ENCODE data around the gene NXPE3. TPM values are rescaled to one million over a fixed set of nuclear protein-coding genes. Genes with fewer than 3 reads are reported as not detected.

The NXPE3 gene
- total RNA-seq, 1 donor from 2014 or later: 11.0 TPM

GRCh38 chr3:101813817-101814440, 34.9 kb downstream of the NXPE3 start:
- Histone ChIP-seq H3K4me1 (ENCODE audit: control insufficient read depth in 3 of 3, insufficient read depth in 3 of 3, low read length in 3 of 3) (peaks cover 5 to 10% (median 6%) of the 10 kb centered on the region in 3 donors), H3K36me3 (ENCODE audit: control insufficient read depth in 3 of 3, insufficient read depth in 3 of 3, low read length in 3 of 3) (peaks cover 0 to 10% (median 9%) of the 10 kb centered on the region in 3 donors), H3K27me3 (ENCODE audit: control insufficient read depth in 3 of 3, insufficient read depth in 3 of 3, low read length in 3 of 3) (no peaks in the 10 kb centered on the region), H3K4me3 (ENCODE audit: low read length in 3 of 3) (no peak overlapping the region), H3K9ac (ENCODE audit: low read depth in 1 of 3, low read length in 3 of 3) (no peak overlapping the region), H3K9me3 (ENCODE audit: control insufficient read depth in 3 of 3, low read length in 3 of 3) (no peaks in the 10 kb centered on the region), H3K27ac (ENCODE audit: low read depth, low read length) (no peak overlapping the region)

GRCh38 chr3:101814835-101815234, 35.8 kb downstream of the NXPE3 start:
- H3K9ac ChIP-seq (ENCODE audit: low read depth in 1 of 3, low read length in 3 of 3): no peak overlapping the region
- H3K4me1 ChIP-seq (ENCODE audit: control insufficient read depth in 3 of 3, insufficient read depth in 3 of 3, low read length in 3 of 3): peaks cover 5 to 10% (median 6%) of the 10 kb centered on the region in 3 donors
- H3K4me3 ChIP-seq (ENCODE audit: low read length in 3 of 3): no peak overlapping the region
- peaks cover 0 to 13% (median 9%) of the 10 kb centered on the region in 3 donors for H3K36me3 ChIP-seq (ENCODE audit: control insufficient read depth in 3 of 3, insufficient read depth in 3 of 3, low read length in 3 of 3)
- no peaks in the 10 kb centered on the region for H3K9me3 ChIP-seq (ENCODE audit: control insufficient read depth in 3 of 3, low read length in 3 of 3)
- no peak overlapping the region for H3K27ac ChIP-seq (ENCODE audit: low read depth, low read length)
- H3K27me3 ChIP-seq (ENCODE audit: control insufficient read depth in 3 of 3, insufficient read depth in 3 of 3, low read length in 3 of 3): no peaks in the 10 kb centered on the region

- Histone ChIP-seq H3K4me1 (ENCODE audit: control insufficient read depth in 3 of 3, insufficient read depth in 3 of 3, low read length in 3 of 3) (peaks cover 5 to 7% (median 6%) of the 10 kb centered on the region in 3 donors), H3K36me3 (ENCODE audit: control insufficient read depth in 3 of 3, insufficient read depth in 3 of 3, low read length in 3 of 3) (peaks cover 3 to 16% (median 11%) of the 10 kb centered on the region in 3 donors), H3K27ac (ENCODE audit: low read depth, low read length) (no peak overlapping the region), H3K27me3 (ENCODE audit: control insufficient read depth in 3 of 3, insufficient read depth in 3 of 3, low read length in 3 of 3) (no peaks in the 10 kb centered on the region), H3K9ac (ENCODE audit: low read depth in 1 of 3, low read length in 3 of 3) (no peak overlapping the region), H3K9me3 (ENCODE audit: control insufficient read depth in 3 of 3, low read length in 3 of 3) (no peaks in the 10 kb centered on the region), H3K4me3 (ENCODE audit: low read length in 3 of 3) (no peak overlapping the region)
These were observed 37.5 kb downstream of the NXPE3 start for GRCh38 chr3:101816215-101817149.

GRCh38 chr3:101817992-101818391, 39.0 kb downstream of the NXPE3 start:
- peaks cover 6 to 23% (median 13%) of the 10 kb centered on the region in 3 donors for H3K36me3 ChIP-seq (ENCODE audit: control insufficient read depth in 3 of 3, insufficient read depth in 3 of 3, low read length in 3 of 3)
- no peaks in the 10 kb centered on the region for H3K9me3 ChIP-seq (ENCODE audit: control insufficient read depth in 3 of 3, low read length in 3 of 3)
- no peaks in the 10 kb centered on the region for H3K27me3 ChIP-seq (ENCODE audit: control insufficient read depth in 3 of 3, insufficient read depth in 3 of 3, low read length in 3 of 3)
- H3K27ac ChIP-seq (ENCODE audit: low read depth, low read length): no peak overlapping the region
- no peak overlapping the region for H3K4me3 ChIP-seq (ENCODE audit: low read length in 3 of 3)
- H3K9ac ChIP-seq (ENCODE audit: low read depth in 1 of 3, low read length in 3 of 3): no peak overlapping the region
- H3K4me1 ChIP-seq (ENCODE audit: control insufficient read depth in 3 of 3, insufficient read depth in 3 of 3, low read length in 3 of 3): peaks cover 5 to 7% (median 6%) of the 10 kb centered on the region in 3 donors

- Histone ChIP-seq H3K4me3 (ENCODE audit: low read length in 3 of 3) (no peak overlapping the region), H3K36me3 (ENCODE audit: control insufficient read depth in 3 of 3, insufficient read depth in 3 of 3, low read length in 3 of 3) (peaks cover 6 to 23% (median 13%) of the 10 kb centered on the region in 3 donors), H3K27ac (ENCODE audit: low read depth, low read length) (no peak overlapping the region), H3K9ac (ENCODE audit: low read depth in 1 of 3, low read length in 3 of 3) (no peak overlapping the region), H3K27me3 (ENCODE audit: control insufficient read depth in 3 of 3, insufficient read depth in 3 of 3, low read length in 3 of 3) (no peaks in the 10 kb centered on the region), H3K4me1 (ENCODE audit: control insufficient read depth in 3 of 3, insufficient read depth in 3 of 3, low read length in 3 of 3) (peaks cover 3 to 4% (median 4%) of the 10 kb centered on the region in 3 donors), H3K9me3 (ENCODE audit: control insufficient read depth in 3 of 3, low read length in 3 of 3) (no peaks in the 10 kb centered on the region)
These were observed 40.7 kb downstream of the NXPE3 start for GRCh38 chr3:101819649-101820206.

GRCh38 chr3:101821503-101821902, 42.5 kb downstream of the NXPE3 start:
- Histone ChIP-seq H3K27me3 (ENCODE audit: control insufficient read depth in 3 of 3, insufficient read depth in 3 of 3, low read length in 3 of 3) (no peaks in the 10 kb centered on the region), H3K9ac (ENCODE audit: low read depth in 1 of 3, low read length in 3 of 3) (no peak overlapping the region), H3K4me1 (ENCODE audit: control insufficient read depth in 3 of 3, insufficient read depth in 3 of 3, low read length in 3 of 3) (peaks cover 5 to 6% (median 6%) of the 10 kb centered on the region in 3 donors), H3K27ac (ENCODE audit: low read depth, low read length) (no peak overlapping the region), H3K4me3 (ENCODE audit: low read length in 3 of 3) (no peak overlapping the region), H3K9me3 (ENCODE audit: control insufficient read depth in 3 of 3, low read length in 3 of 3) (no peaks in the 10 kb centered on the region), H3K36me3 (ENCODE audit: control insufficient read depth in 3 of 3, insufficient read depth in 3 of 3, low read length in 3 of 3) (peaks cover 6 to 23% (median 13%) of the 10 kb centered on the region in 3 donors)

GRCh38 chr3:101823525-101823924, 44.5 kb downstream of the NXPE3 start:
- Histone ChIP-seq H3K9me3 (ENCODE audit: control insufficient read depth in 3 of 3, low read length in 3 of 3) (no peaks in the 10 kb centered on the region), H3K4me1 (ENCODE audit: control insufficient read depth in 3 of 3, insufficient read depth in 3 of 3, low read length in 3 of 3) (peaks cover 8 to 11% (median 9%) of the 10 kb centered on the region in 3 donors), H3K9ac (ENCODE audit: low read depth in 1 of 3, low read length in 3 of 3) (no peak overlapping the region), H3K36me3 (ENCODE audit: control insufficient read depth in 3 of 3, insufficient read depth in 3 of 3, low read length in 3 of 3) (peaks cover 6 to 14% (median 8%) of the 10 kb centered on the region in 3 donors), H3K27me3 (ENCODE audit: control insufficient read depth in 3 of 3, insufficient read depth in 3 of 3, low read length in 3 of 3) (no peaks in the 10 kb centered on the region), H3K4me3 (ENCODE audit: low read length in 3 of 3) (no peak overlapping the region), H3K27ac (ENCODE audit: low read depth, low read length) (no peak overlapping the region)

GRCh38 chr3:101824702-101825101, 45.7 kb downstream of the NXPE3 start:
- peaks cover 16 to 20% (median 16%) of the 10 kb centered on the region in 3 donors for H3K4me1 ChIP-seq (ENCODE audit: control insufficient read depth in 3 of 3, insufficient read depth in 3 of 3, low read length in 3 of 3)
- no peak overlapping the region for H3K27ac ChIP-seq (ENCODE audit: low read depth, low read length)
- H3K36me3 ChIP-seq (ENCODE audit: control insufficient read depth in 3 of 3, insufficient read depth in 3 of 3, low read length in 3 of 3): peaks cover 6 to 10% (median 8%) of the 10 kb centered on the region in 3 donors
- no peak overlapping the region for H3K4me3 ChIP-seq (ENCODE audit: low read length in 3 of 3)
- H3K9me3 ChIP-seq (ENCODE audit: control insufficient read depth in 3 of 3, low read length in 3 of 3): no peaks in the 10 kb centered on the region
- H3K27me3 ChIP-seq (ENCODE audit: control insufficient read depth in 3 of 3, insufficient read depth in 3 of 3, low read length in 3 of 3): no peaks in the 10 kb centered on the region
- no peak overlapping the region for H3K9ac ChIP-seq (ENCODE audit: low read depth in 1 of 3, low read length in 3 of 3)

- no peak overlapping the region for H3K4me3 ChIP-seq (ENCODE audit: low read length in 3 of 3)
- no peak overlapping the region for H3K9ac ChIP-seq (ENCODE audit: low read depth in 1 of 3, low read length in 3 of 3)
- H3K4me1 ChIP-seq (ENCODE audit: control insufficient read depth in 3 of 3, insufficient read depth in 3 of 3, low read length in 3 of 3): peaks cover 16 to 20% (median 16%) of the 10 kb centered on the region in 3 donors
- peak overlapping the region; percentile 13 for H3K27ac ChIP-seq (ENCODE audit: low read depth, low read length)
- H3K36me3 ChIP-seq (ENCODE audit: control insufficient read depth in 3 of 3, insufficient read depth in 3 of 3, low read length in 3 of 3): peaks cover 6 to 10% (median 8%) of the 10 kb centered on the region in 3 donors
- H3K27me3 ChIP-seq (ENCODE audit: control insufficient read depth in 3 of 3, insufficient read depth in 3 of 3, low read length in 3 of 3): no peaks in the 10 kb centered on the region
- no peaks in the 10 kb centered on the region for H3K9me3 ChIP-seq (ENCODE audit: control insufficient read depth in 3 of 3, low read length in 3 of 3)
These were observed 47.0 kb downstream of the NXPE3 start for GRCh38 chr3:101825904-101826445.
